Activated effector memory CD4-positive, alpha-beta T cell treated with Interleukin-2 at 50 U/mL for 16 hours (primary cell): ENCODE results near the gene TNFRSF11A.

ENCODE experiments used
- DNase-seq: peaks from one replicate; pipeline ENCODE4 v3.0.0-alpha.2; 2020

The TNFRSF11A gene

GRCh38 chr18:62384610-62385097, 59.5 kb downstream of the TNFRSF11A start:
- DNase-seq, result no peak

- DNase-seq, result no peak
Measured at GRCh38 chr18:62386091-62386490, 61.0 kb downstream of the TNFRSF11A start.

- no peak for DNase-seq
Measured at GRCh38 chr18:62386601-62387000, 61.5 kb downstream of the TNFRSF11A start.

GRCh38 chr18:62387257-62387656, 62.1 kb downstream of the TNFRSF11A start:
- no peak for DNase-seq

GRCh38 chr18:62388855-62389760, 64.0 kb downstream of the TNFRSF11A start:
- DNase-seq, result no peak

- no peak for DNase-seq
Measured at GRCh38 chr18:62389761-62390481, 64.8 kb downstream of the TNFRSF11A start.

GRCh38 chr18:62394006-62394763, 69.1 kb downstream of the TNFRSF11A start:
- DNase-seq, result no peak

- no peak for DNase-seq
Measured at GRCh38 chr18:62396381-62396780, 71.3 kb downstream of the TNFRSF11A start.

GRCh38 chr18:62396967-62397366, 71.9 kb downstream of the TNFRSF11A start:
- no peak for DNase-seq

GRCh38 chr18:62398291-62398690, 73.2 kb downstream of the TNFRSF11A start:
- DNase-seq, result no peak

GRCh38 chr18:62399276-62399675, 74.2 kb downstream of the TNFRSF11A start:
- no peak for DNase-seq

GRCh38 chr18:62399781-62400308, 74.7 kb downstream of the TNFRSF11A start:
- no peak for DNase-seq

- no peak for DNase-seq
Measured at GRCh38 chr18:62400916-62401315, 75.8 kb downstream of the TNFRSF11A start.

GRCh38 chr18:62402342-62402948, 77.3 kb downstream of the TNFRSF11A start:
- DNase-seq, result no peak

GRCh38 chr18:62403120-62403519, 78.0 kb downstream of the TNFRSF11A start:
- DNase-seq, result no peak

GRCh38 chr18:62404881-62405280, 79.8 kb downstream of the TNFRSF11A start:
- no peak for DNase-seq

- no peak for DNase-seq
Measured at GRCh38 chr18:62407660-62408059, 82.5 kb downstream of the TNFRSF11A start.

GRCh38 chr18:62409821-62410220, 84.7 kb downstream of the TNFRSF11A start:
- DNase-seq, result no peak

GRCh38 chr18:62412231-62412979, 87.3 kb downstream of the TNFRSF11A start:
- DNase-seq, result no peak

- DNase-seq, result no peak
Measured at GRCh38 chr18:62413206-62413605, 88.1 kb downstream of the TNFRSF11A start.

GRCh38 chr18:62418258-62418657, 93.1 kb downstream of the TNFRSF11A start:
- DNase-seq, result no peak

GRCh38 chr18:62420151-62420512, 95.0 kb downstream of the TNFRSF11A start:
- no peak for DNase-seq
